Common myeloid progenitor, CD34-positive (primary cell): ENCODE data around the gene CDV3.
"Not testable (repeated sequence)": the region's sequence is repeated elsewhere in the genome, so short reads cannot be mapped to it uniquely, and the experiment has no call there.

Experiments
- CTCF ChIA-PET: fragments of 350-600 bp; sonication (Branson Sonifier 250); formaldehyde crosslinking; loops from one replicate; lab custom pipeline; 2021; ENCODE audit warnings: antibody characterized with exemption; lab: Charles Lee
- POLR2A ChIA-PET: fragments of 350-600 bp; sonication (Branson Sonifier 250); formaldehyde crosslinking; loops from one replicate; lab custom pipeline; 2021; ENCODE audit warnings: antibody characterized with exemption; lab: Charles Lee
- DNase-seq, 3 donors: peaks; one replicate each; pipeline versions ENCODE4 v3.0.0 to v3.0.0-alpha.2; 2013
- H3K27ac ChIP-seq, 2 experiments: 1 replicate in 1 of 2; 2 replicates in 1 of 2; pipeline ENCODE4 v1.7.0; 2013; ENCODE audit warnings: inconsistent platforms in 2 of 2, low read length in 2 of 2, mild to moderate bottlenecking in 2 of 2, low read depth in 1 of 2, moderate library complexity in 1 of 2; ENCODE audit not compliant: severe bottlenecking in 2 of 2, insufficient read depth in 1 of 2, poor library complexity in 1 of 2
- H3K27me3 ChIP-seq, 5 experiments: replicated peaks in 2 of 5; 1 replicate in 3 of 5; 2 replicates in 2 of 5; pipeline versions ENCODE4 v1.6.1 to v1.7.0; 2013; ENCODE audit warnings: low read length in 4 of 5, mild to moderate bottlenecking in 2 of 5, moderate library complexity in 2 of 5, inconsistent platforms in 1 of 5; ENCODE audit not compliant: insufficient read depth in 5 of 5, control insufficient read depth in 4 of 5
- H3K36me3 ChIP-seq, 4 experiments: 1 replicate in 2 of 4; 2 replicates in 2 of 4; pipeline versions ENCODE4 v1.6.1 to v1.7.0; 2013; ENCODE audit warnings: low read length in 3 of 4, control low read depth in 1 of 4, mild to moderate bottlenecking in 1 of 4; ENCODE audit not compliant: control insufficient read depth in 4 of 4, insufficient read depth in 4 of 4
- H3K4me1 ChIP-seq, 4 experiments: 1 replicate in 3 of 4; 2 replicates in 1 of 4; pipeline versions ENCODE4 v1.6.1 to v1.7.1; 2013; ENCODE audit warnings: low read length in 3 of 4, mild to moderate bottlenecking in 3 of 4, control low read depth in 1 of 4, inconsistent platforms in 1 of 4, moderate library complexity in 1 of 4; ENCODE audit not compliant: control insufficient read depth in 4 of 4, insufficient read depth in 4 of 4; ENCODE audit errors: control extremely low read depth in 1 of 4
- H3K4me3 ChIP-seq, 7 experiments: 1 replicate in 4 of 7; 2 replicates in 3 of 7; pipeline versions ENCODE4 v1.5.1 to v1.7.0; 2013; ENCODE audit warnings: mild to moderate bottlenecking in 7 of 7, low read length in 6 of 7, moderate library complexity in 6 of 7, inconsistent platforms in 2 of 7, low read depth in 2 of 7, control low read depth in 1 of 7; ENCODE audit not compliant: insufficient read depth in 4 of 7, control insufficient read depth in 1 of 7; ENCODE audit errors: extremely low read depth in 1 of 7
- H3K9me3 ChIP-seq, 5 experiments: 1 replicate in 4 of 5; 2 replicates in 1 of 5; pipeline versions ENCODE4 v1.6.1 to v1.7.1; 2013; ENCODE audit warnings: low read length in 4 of 5, mild to moderate bottlenecking in 2 of 5, inconsistent platforms in 1 of 5, low read depth in 1 of 5, moderate library complexity in 1 of 5; ENCODE audit not compliant: control insufficient read depth in 4 of 5, insufficient read depth in 2 of 5; ENCODE audit errors: control extremely low read depth in 1 of 5
- WGBS: methylation state at CpG from one replicate; pipeline ENCODE4 v1.1.5; 2013; ENCODE audit not compliant: insufficient coverage; 5-methylcytosine and 5-hydroxymethylcytosine counted together

Gene CDV3

DNA sequence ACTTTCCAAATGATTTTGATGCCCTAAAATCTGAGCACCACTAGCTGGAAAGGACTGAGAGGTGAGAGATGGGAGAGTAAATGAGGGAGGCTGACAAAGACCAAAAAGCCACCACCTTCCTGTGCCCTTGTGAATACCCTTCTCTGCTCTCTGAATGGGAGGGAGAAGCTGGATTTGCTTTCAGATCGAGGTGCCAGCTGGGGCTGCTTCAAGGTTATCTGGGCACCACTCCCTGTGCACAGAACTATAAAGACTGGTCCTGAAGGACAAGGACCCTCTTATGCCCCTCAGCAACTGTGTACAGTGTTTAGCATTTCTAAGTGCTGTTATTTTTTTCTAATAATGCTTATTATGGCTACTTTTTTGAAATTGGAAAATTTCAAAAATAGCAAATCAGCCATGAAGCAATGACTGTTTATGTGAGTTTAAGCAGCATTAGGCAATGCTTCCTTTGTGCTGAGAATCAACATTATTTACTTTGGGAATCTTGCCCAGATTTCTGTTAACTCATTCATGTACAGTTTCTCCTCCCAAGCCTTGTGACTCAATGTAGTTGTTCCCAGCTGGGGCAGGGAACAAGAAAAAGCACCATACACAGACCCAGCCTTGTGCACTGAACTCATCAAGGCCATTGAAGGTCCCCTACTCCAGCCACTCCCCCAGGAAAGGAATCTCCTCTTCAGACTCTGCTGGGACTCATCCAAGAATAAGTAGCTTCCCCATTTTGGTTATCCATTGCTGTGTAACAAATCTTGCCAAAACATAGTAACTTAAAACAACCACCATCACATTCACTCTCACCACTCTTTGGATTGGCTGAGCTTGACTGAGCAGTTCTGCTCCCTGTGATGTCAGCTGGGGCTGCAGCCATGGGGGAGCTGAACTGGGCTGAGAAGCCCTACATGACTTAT lies 37.3 kb upstream of the CDV3 start:
- no peak overlapping the region for H3K27ac ChIP-seq
- CTCF ChIA-PET: interaction anchor here (1.0 to 2.0 kb wide), 4 partner anchors 8 to 35 kb away, joined by 3 to 7 read pairs (median 4); no protein-coding TSS in a partner anchor
- 100% methylated on average over 1 of the region's 1 CpG for WGBS

DNA sequence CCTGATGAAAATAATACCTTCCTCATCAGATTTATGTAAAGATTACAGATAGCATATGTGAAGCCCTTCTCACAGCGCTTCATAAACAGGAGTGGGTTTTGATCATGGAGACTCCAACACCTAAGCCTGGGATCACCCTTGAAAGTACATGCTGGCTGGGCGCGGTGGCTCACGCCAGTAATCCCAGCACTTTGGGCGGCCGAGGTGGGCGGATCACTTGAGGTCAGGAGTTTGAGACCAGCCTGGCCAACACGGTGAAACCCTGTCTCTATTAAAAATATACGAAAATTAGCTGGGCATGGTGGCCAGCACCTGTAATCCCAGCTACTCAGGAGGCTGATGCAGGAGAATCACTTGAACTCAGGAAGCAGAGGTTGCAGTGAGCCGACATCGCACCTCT lies 36.4 kb upstream of the CDV3 start:
- H3K4me3 ChIP-seq, H3K27ac ChIP-seq, POLR2A ChIA-PET, H3K27me3 ChIP-seq, H3K36me3 ChIP-seq, DNase-seq, H3K9me3 ChIP-seq: not testable (repeated sequence)
- H3K4me1 ChIP-seq: peaks cover 0 to 10% (median 1%) of the 10 kb centered on the region in 4 experiments
- CTCF ChIA-PET: interaction anchor here (1.0 to 2.0 kb wide), 4 partner anchors 8 to 34 kb away, joined by 3 to 7 read pairs (median 4); no protein-coding TSS in a partner anchor
- 98% methylated on average over 10 of the region's 11 CpGs for WGBS

More for the DNA sequence above, 37.3 kb upstream of the CDV3 start:
- POLR2A ChIA-PET: no interaction called here
- no peaks in the 10 kb centered on the region for H3K27me3 ChIP-seq
- DNase-seq: no peak
- H3K4me3 ChIP-seq: no peak overlapping the region
- H3K4me1 ChIP-seq: peaks cover 0 to 10% (median under 1%) of the 10 kb centered on the region in 4 experiments
- peaks cover 0 to 7% (median 3%) of the 10 kb centered on the region in 5 experiments for H3K9me3 ChIP-seq
- no peaks in the 10 kb centered on the region for H3K36me3 ChIP-seq

- ChIA-PET CTCF (interaction anchor here (0.7 kb wide), 1 partner anchor 34 kb away, joined by 4 read pairs; no protein-coding TSS in a partner anchor), POLR2A (no interaction called here)
These were observed 35.3 kb upstream of the CDV3 start for GRCh38 chr3:133538154-133538553.

GRCh38 chr3:133540896-133541674 lies 32.4 kb upstream of the CDV3 start:
- Histone ChIP-seq H3K27ac (no peak overlapping the region), H3K36me3 (no peaks in the 10 kb centered on the region), H3K4me3 (no peak overlapping the region), H3K4me1 (peaks cover 0 to 10% (median 1%) of the 10 kb centered on the region in 4 experiments), H3K27me3 (no peaks in the 10 kb centered on the region), H3K9me3 (peaks cover 0 to 7% (median 3%) of the 10 kb centered on the region in 5 experiments)
- DNase-seq: no peak
- 33% methylated on average over 1 of the region's 2 CpGs for WGBS
- POLR2A ChIA-PET: interaction anchor here (0.6 to 0.7 kb wide), 2 partner anchors 27 to 30 kb away, joined by 3 to 7 read pairs; no protein-coding TSS in a partner anchor
- CTCF ChIA-PET: interaction anchor here (1.1 kb wide), 1 partner anchor 22 kb away, joined by 3 read pairs; no protein-coding TSS in a partner anchor

More at GRCh38 chr3:133538154-133538553, 35.3 kb upstream of the CDV3 start:
- Histone ChIP-seq H3K4me3 (no peak overlapping the region), H3K27ac (no peak overlapping the region), H3K36me3 (no peaks in the 10 kb centered on the region), H3K9me3 (peaks cover 0 to 7% (median 3%) of the 10 kb centered on the region in 5 experiments), H3K4me1 (peaks cover 0 to 10% (median 1%) of the 10 kb centered on the region in 4 experiments), H3K27me3 (no peaks in the 10 kb centered on the region)
- 100% methylated on average over 1 of the region's 2 CpGs for WGBS
- DNase-seq: no peak

- 94% methylated on average over 6 of the region's 7 CpGs for WGBS
- Histone ChIP-seq H3K27me3 (no peaks in the 10 kb centered on the region), H3K4me3 (no peak overlapping the region), H3K36me3 (no peaks in the 10 kb centered on the region), H3K27ac (no peak overlapping the region), H3K4me1 (peaks cover 0 to 11% (median 1%) of the 10 kb centered on the region in 4 experiments), H3K9me3 (peaks cover 0 to 7% (median 3%) of the 10 kb centered on the region in 5 experiments)
- CTCF ChIA-PET: no interaction called here
- DNase-seq: no peak
- POLR2A ChIA-PET: no interaction called here
These were observed 30.6 kb upstream of the CDV3 start for GRCh38 chr3:133542871-133543270.

DNA sequence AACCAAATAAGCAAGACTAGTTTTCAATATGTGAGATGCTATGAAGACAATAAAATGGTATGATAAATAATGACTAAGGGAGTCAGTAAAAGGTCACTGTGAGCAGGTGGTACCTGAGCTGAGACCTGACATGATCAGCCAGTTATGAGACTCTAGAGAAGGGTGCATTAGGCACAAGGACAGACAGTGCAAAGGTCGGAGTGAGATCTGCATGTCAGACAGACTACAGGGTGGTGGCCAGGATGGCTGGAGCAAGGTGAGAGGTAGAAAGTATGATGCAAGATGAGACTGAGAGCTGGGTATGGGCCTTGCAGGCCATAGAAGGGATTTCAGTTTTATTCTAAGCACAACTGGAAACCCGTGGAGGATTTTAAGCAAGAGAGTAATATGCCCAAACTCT lies 28.5 kb upstream of the CDV3 start:
- H3K4me3 ChIP-seq, H3K36me3 ChIP-seq, DNase-seq, H3K27ac ChIP-seq, H3K27me3 ChIP-seq, CTCF ChIA-PET, H3K9me3 ChIP-seq: not testable (repeated sequence)
- H3K4me1 ChIP-seq: peaks cover 0 to 23% (median 3%) of the 10 kb centered on the region in 4 experiments
- POLR2A ChIA-PET: interaction anchor here (0.6 kb wide), 1 partner anchor 22 kb away, joined by 4 read pairs; no protein-coding TSS in a partner anchor
- 88% methylated on average over 1 of the region's 2 CpGs for WGBS
